ENCODE data around the gene ERGIC1. TPM values are rescaled to one million over a fixed set of nuclear protein-coding genes. Genes with fewer than 3 reads are reported as not detected.

ERGIC1 gene
- total and polyA plus RNA-seq, 9 donors = 41.7 to 147 (median 92.3) TPM

DNA sequence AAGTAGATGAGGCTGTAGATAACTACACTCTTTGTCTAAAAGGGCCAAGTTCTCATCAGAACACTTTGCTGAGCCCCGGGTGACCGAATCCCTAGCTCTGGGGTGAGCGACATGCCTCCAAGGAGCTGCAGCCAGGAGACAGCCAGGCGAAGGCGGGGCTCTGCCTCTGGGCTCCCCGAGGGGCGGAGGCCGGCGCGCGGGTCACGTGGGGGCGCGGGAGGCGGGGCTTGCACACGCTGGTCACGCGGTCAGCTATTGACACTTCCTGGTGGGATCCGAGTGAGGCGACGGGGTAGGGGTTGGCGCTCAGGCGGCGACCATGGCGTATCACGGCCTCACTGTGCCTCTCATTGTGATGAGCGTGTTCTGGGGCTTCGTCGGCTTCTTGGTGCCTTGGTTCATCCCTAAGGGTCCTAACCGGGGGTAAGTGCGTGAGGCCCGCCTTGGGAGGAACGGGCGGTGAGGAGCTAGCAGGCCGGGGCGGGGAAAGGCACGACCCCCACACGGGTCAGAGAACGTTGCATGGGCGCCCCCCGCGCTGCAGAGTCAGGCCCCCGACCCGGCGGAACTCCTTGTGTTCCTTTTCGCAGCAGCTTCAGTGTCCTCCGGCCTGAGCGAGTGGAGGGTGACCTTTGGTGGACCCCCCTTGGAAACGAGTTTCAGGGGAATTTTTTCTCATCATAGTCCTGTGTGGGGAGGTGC lies 149.6 kb downstream of the ERGIC1 start, which contains the start of gene ATP6V0E1:
Gene ATP6V0E1 (plus strand): TSS at position 230 of the 702 bp plus-strand sequence. CDS start 90 bp downstream, at position 320.
- H3K27ac ChIP-seq = peak within 1 kb of the TSS; percentile 88 to 89
- peak within 1 kb of the TSS; percentile 55 for H3K4me3 ChIP-seq
- 0 to 1% (median 1%) methylated on average over 45 to 49 of the region's 49 CpGs for WGBS, 3 donors
- H3K9me3 ChIP-seq = no peaks in the 10 kb centered on the region
- intact Hi-C loops (cut with DNase I) = loop anchor here (2.0 to 10.0 kb wide), 7 partner anchors 71 to 309 kb away; partner anchors contain the start of genes BNIP1 (in 3 of the 4) and CREBRF (in 2 of the 4)
- DNase-seq = peak; percentile 96 to 98 (median 97)
- H3K27me3 ChIP-seq = no peaks in the 10 kb centered on the region
- no peaks in the 10 kb centered on the region for H3K36me3 ChIP-seq
- peaks cover 2% of the 10 kb centered on the region for H3K4me1 ChIP-seq (ENCODE audit: insufficient read depth)
- peak; percentile 7 for TF ChIP-seq EP300 (IDR thresholded peaks at IDR 0.05)
- TF ChIP-seq POLR2A (IDR thresholded peaks at IDR 0.05) = peak; percentile 88
- TF ChIP-seq, protein P1, sequence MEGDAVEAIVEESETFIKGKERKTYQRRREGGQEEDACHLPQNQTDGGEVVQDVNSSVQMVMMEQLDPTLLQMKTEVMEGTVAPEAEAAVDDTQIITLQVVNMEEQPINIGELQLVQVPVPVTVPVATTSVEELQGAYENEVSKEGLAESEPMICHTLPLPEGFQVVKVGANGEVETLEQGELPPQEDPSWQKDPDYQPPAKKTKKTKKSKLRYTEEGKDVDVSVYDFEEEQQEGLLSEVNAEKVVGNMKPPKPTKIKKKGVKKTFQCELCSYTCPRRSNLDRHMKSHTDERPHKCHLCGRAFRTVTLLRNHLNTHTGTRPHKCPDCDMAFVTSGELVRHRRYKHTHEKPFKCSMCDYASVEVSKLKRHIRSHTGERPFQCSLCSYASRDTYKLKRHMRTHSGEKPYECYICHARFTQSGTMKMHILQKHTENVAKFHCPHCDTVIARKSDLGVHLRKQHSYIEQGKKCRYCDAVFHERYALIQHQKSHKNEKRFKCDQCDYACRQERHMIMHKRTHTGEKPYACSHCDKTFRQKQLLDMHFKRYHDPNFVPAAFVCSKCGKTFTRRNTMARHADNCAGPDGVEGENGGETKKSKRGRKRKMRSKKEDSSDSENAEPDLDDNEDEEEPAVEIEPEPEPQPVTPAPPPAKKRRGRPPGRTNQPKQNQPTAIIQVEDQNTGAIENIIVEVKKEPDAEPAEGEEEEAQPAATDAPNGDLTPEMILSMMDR (IDR thresholded peaks at IDR 0.05) = no peak

DNA sequence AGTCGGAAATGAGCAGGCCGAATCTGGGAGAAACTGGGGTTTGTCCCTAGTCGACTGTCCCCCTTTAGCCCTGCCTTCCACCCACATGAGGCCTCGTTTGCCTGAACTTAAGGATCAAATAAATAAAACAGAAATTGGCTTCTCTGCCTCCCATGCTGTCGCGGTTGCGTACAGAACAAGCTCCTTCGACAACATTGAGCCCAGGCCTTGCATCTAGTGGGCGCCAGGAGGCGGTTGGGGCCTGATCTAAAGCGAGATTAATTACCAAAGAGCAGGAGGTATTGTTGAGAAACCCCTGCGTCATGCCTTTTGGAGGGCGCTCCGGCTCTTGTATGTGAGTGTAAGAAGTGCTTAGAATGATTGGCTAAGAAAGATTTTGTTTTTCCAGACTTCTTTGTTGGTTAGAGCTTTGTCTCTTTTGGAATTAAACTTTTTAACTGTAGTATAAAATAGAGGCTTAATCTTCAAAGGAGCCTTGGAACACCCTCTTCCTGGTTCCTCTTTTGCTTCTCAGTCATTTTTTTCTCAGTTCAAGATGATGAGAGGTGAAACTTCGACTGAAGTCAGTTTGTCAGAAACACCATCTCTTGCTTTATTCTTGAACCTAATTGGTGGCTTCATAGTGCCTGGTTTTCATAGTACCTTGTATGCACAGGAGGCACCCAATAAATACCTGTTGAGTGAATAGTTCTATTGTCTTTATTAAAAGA lies 150.3 kb downstream of the ERGIC1 start:
- 1 to 2% (median 1%) methylated on average over 15 of the region's 15 CpGs for WGBS, 3 donors
- Histone ChIP-seq H3K4me1 (ENCODE audit: insufficient read depth) (peaks cover 2% of the 10 kb centered on the region), H3K27ac (peak overlapping the region; percentile 88 to 89), H3K9me3 (no peaks in the 10 kb centered on the region), H3K36me3 (no peaks in the 10 kb centered on the region), H3K4me3 (peak overlapping the region; percentile 55), H3K27me3 (no peaks in the 10 kb centered on the region)
- intact Hi-C loops (cut with DNase I) = loop anchor here (5.0 to 10.0 kb wide), 6 partner anchors 70 to 308 kb away; partner anchors contain the start of genes BNIP1 (in 2 of the 4) and CREBRF (in 2 of the 4)
- TF ChIP-seq EP300 (IDR thresholded peaks at IDR 0.05) = no peak
- TF ChIP-seq, protein P1 (IDR thresholded peaks at IDR 0.05) = peak in 1 of 3 donors; percentile 33
- TF ChIP-seq POLR2A (IDR thresholded peaks at IDR 0.05) = no peak
- DNase-seq = peak; percentile 53 to 77 (median 59)

DNA sequence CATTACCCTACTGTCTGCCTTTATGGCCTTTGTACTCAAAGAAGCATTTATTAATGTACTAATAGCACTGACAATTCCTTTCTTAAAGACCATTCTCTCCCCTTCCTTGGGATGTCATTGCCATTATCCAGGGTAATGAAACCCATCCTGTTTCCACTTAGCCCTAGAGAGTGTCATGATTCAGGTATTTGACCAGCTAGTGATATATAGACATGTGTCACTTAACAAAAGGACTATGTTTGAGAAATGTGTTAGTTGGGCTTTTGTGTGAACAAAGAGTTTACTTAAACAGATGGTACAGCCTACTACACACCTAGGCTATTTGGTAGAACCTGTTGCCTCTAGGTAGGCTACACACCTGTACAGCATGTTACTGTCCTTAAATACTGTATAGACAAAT lies 151.5 kb downstream of the ERGIC1 start:
- DNase-seq = no peak
- Histone ChIP-seq H3K4me3 (no peak overlapping the region), H3K36me3 (no peaks in the 10 kb centered on the region), H3K27me3 (no peaks in the 10 kb centered on the region), H3K4me1 (ENCODE audit: insufficient read depth) (peaks cover 4% of the 10 kb centered on the region), H3K27ac (no peak overlapping the region), H3K9me3 (no peaks in the 10 kb centered on the region)
- TF ChIP-seq POLR2A (IDR thresholded peaks at IDR 0.05) (no peak), EP300 (IDR thresholded peaks at IDR 0.05) (no peak)
- TF ChIP-seq, protein P1 (IDR thresholded peaks at IDR 0.05) = no peak
- intact Hi-C loops (cut with DNase I) = loop anchor here in 3 of 4 donors (10.0 kb wide), 3 partner anchors 69 to 299 kb away; partner anchors contain the start of genes BNIP1 (in 1 of the 3) and CREBRF (in 1 of the 3)

DNA sequence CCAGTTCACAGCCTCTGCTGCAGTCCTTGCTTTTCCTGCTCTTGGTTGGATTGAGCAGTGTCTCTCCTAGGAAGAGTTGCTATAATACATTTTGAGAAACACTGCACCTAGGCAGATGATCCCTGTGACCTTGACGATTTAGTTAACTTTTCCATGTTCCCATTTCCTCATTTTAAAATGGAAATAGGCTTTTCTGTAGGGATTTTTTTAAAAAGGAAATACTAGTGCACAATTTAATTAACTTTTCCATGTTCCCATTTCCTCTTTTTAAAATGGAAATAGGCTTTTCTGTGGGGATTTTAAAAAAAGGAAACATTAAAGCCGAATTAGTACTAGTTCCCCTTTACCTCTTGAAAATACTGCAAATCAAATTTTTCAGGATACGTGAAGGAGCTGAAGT lies 154.2 kb downstream of the ERGIC1 start:
- TF ChIP-seq POLR2A (IDR thresholded peaks at IDR 0.05) = no peak
- no peak for TF ChIP-seq EP300 (IDR thresholded peaks at IDR 0.05)
- TF ChIP-seq, protein P1 (IDR thresholded peaks at IDR 0.05) = no peak
- intact Hi-C loops (cut with DNase I) = loop anchor here in 3 of 4 donors (10.0 kb wide), 3 partner anchors 67 to 297 kb away; partner anchors contain the start of genes BNIP1 (in 1 of the 3) and CREBRF (in 1 of the 3)
- WGBS, 3 donors = 68 to 72% (median 71%) methylated on average over 3 of the region's 3 CpGs
- no peaks in the 10 kb centered on the region for H3K27me3 ChIP-seq
- H3K9me3 ChIP-seq = no peaks in the 10 kb centered on the region
- H3K36me3 ChIP-seq = no peaks in the 10 kb centered on the region
- H3K4me3 ChIP-seq = no peak overlapping the region
- no peak overlapping the region for H3K27ac ChIP-seq
- DNase-seq = no peak
- H3K4me1 ChIP-seq (ENCODE audit: insufficient read depth) = peaks cover 4% of the 10 kb centered on the region

All from ovary (tissue), 9 donors.